IMR-90 (cell line): ENCODE data around the gene HOXB9. TPM values are rescaled to one million over a fixed set of nuclear protein-coding genes. Genes with fewer than 3 reads are reported as not detected.

ENCODE experiments used
- ATAC-seq: fragments of 200-7000 bp; cut with Tn5 transposase; 2 replicates; pipeline ENCODE4 v1.9.1; 2020; ENCODE audit warnings: low read depth, mild to moderate bottlenecking, moderate library complexity
- BruUV-seq: library from RNA; stranded (reverse); fragments of 400-500 nt; replicated peaks from 2 replicates; lab custom pipeline; 2021; lab: Mats Ljungman, UMichigan
- CTCF ChIA-PET: fragments of 300-600 bp; formaldehyde crosslinking; extraction: SDS; loops from one replicate; lab custom pipeline; 2021; ENCODE audit warnings: antibody characterized with exemption; lab: Yijun Ruan, JAX
- POLR2A ChIA-PET: fragments of 300-600 bp; sonication (Branson Sonifier 250); formaldehyde crosslinking; loops from one replicate; lab custom pipeline; 2022; ENCODE audit warnings: antibody characterized with exemption; ENCODE audit not compliant: unreplicated experiment; lab: Charles Lee
- DNase-seq: peaks from one replicate; pipeline ENCODE4 v3.0.0; 2013
- H2AFZ ChIP-seq: replicated peaks from 2 replicates; pipeline ENCODE3; 2013; ENCODE audit warnings: low read length, mild to moderate bottlenecking; ENCODE audit not compliant: poor library complexity
- H2AK5ac ChIP-seq: 2 replicates; pipeline ENCODE4 v1.6.1; 2013; ENCODE audit warnings: low read depth, low read length, inconsistent platforms
- H2AK9ac ChIP-seq: replicated peaks from 2 replicates; pipeline ENCODE3; 2013; ENCODE audit warnings: mild to moderate bottlenecking, low read depth, low read length, moderate library complexity; ENCODE audit not compliant: poor library complexity
- H2BK120ac ChIP-seq: 2 replicates; pipeline ENCODE4 v1.6.1; 2013; ENCODE audit warnings: low read depth, low read length, inconsistent platforms
- H2BK15ac ChIP-seq: 3 replicates; pipeline ENCODE4 v1.6.1; 2013; ENCODE audit warnings: low read depth, low read length, inconsistent platforms
- H2BK20ac ChIP-seq: 2 replicates; pipeline ENCODE4 v1.6.1; 2013; ENCODE audit warnings: low read depth, mild to moderate bottlenecking, inconsistent platforms, low read length, moderate library complexity
- H2BK5ac ChIP-seq: 2 replicates; pipeline ENCODE4 v1.6.1; 2013; ENCODE audit warnings: mild to moderate bottlenecking, low read depth, low read length, inconsistent platforms; ENCODE audit not compliant: poor library complexity, severe bottlenecking
- H3K14ac ChIP-seq: replicated peaks from 2 replicates; pipeline ENCODE4 v1.6.1; 2013; ENCODE audit warnings: low read depth, low read length, inconsistent platforms
- H3K18ac ChIP-seq: 2 replicates; pipeline ENCODE4 v1.6.1; 2013; ENCODE audit warnings: low read depth, low read length, control low read depth
- H3K23ac ChIP-seq: 2 replicates; pipeline ENCODE4 v1.6.1; 2013; ENCODE audit warnings: low read depth, low read length, inconsistent platforms
- H3K27ac ChIP-seq: 2 replicates; pipeline ENCODE4 v1.5.1; 2013; ENCODE audit warnings: mild to moderate bottlenecking, control low read depth, low read length; ENCODE audit not compliant: insufficient read depth
- H3K27me3 ChIP-seq: 2 replicates; pipeline ENCODE4 v1.6.1; 2013; ENCODE audit warnings: low read length; ENCODE audit not compliant: control insufficient read depth, insufficient read depth
- H3K36me3 ChIP-seq: 2 replicates; pipeline ENCODE4 v1.6.1; 2013; ENCODE audit warnings: low read length, mixed read lengths; ENCODE audit not compliant: control insufficient read depth, insufficient read depth
- H3K4ac ChIP-seq: 2 replicates; pipeline ENCODE4 v1.6.1; 2013; ENCODE audit warnings: low read depth, low read length, inconsistent platforms
- H3K4me1 ChIP-seq: 2 replicates; pipeline ENCODE4 v1.6.1; 2013; ENCODE audit warnings: low read length, mixed read lengths; ENCODE audit not compliant: control insufficient read depth, insufficient read depth
- H3K4me2 ChIP-seq: 2 replicates; pipeline ENCODE4 v1.6.1; 2013; ENCODE audit warnings: low read depth, mild to moderate bottlenecking, control low read depth, low read length, moderate library complexity
- H3K4me3 ChIP-seq: 2 replicates; pipeline ENCODE4 v1.5.1; 2013; ENCODE audit warnings: low read depth, mild to moderate bottlenecking, control low read depth, low read length, moderate library complexity; ENCODE audit not compliant: insufficient read depth
- H3K56ac ChIP-seq: 2 replicates; pipeline ENCODE4 v1.6.1; 2013; ENCODE audit warnings: low read length, inconsistent platforms; ENCODE audit not compliant: insufficient read depth; ENCODE audit errors: extremely low read depth
- H3K79me1 ChIP-seq, 2 experiments: 2 replicates each; pipeline ENCODE4 v1.6.1; 2013; ENCODE audit warnings: low read length in 2 of 2, inconsistent platforms in 1 of 2, low read depth in 1 of 2
- H3K9ac ChIP-seq: 2 replicates; pipeline ENCODE4 v1.6.1; 2013; ENCODE audit warnings: low read depth, low read length, control low read depth
- H3K9me1 ChIP-seq: 2 replicates; pipeline ENCODE4 v1.6.1; 2013; ENCODE audit warnings: low read length, inconsistent platforms; ENCODE audit not compliant: insufficient read depth
- H3K9me3 ChIP-seq: 2 replicates; pipeline ENCODE4 v1.6.1; 2013; ENCODE audit warnings: low read length; ENCODE audit not compliant: control insufficient read depth, insufficient read depth
- H4K20me1 ChIP-seq: 2 replicates; pipeline ENCODE4 v1.6.1; 2013; ENCODE audit warnings: low read length, inconsistent platforms; ENCODE audit not compliant: insufficient read depth
- H4K5ac ChIP-seq: 2 replicates; pipeline ENCODE4 v1.6.1; 2013; ENCODE audit warnings: mild to moderate bottlenecking, low read depth, low read length, control low read depth
- H4K8ac ChIP-seq, 2 experiments: 2 replicates each; pipeline ENCODE4 v1.6.1; 2013; ENCODE audit warnings: low read depth in 2 of 2, low read length in 2 of 2, control low read depth in 1 of 2, inconsistent platforms in 1 of 2
- H4K91ac ChIP-seq: 2 replicates; pipeline ENCODE4 v1.6.1; 2013; ENCODE audit warnings: low read depth, low read length, inconsistent platforms; ENCODE audit not compliant: insufficient read depth
- CHD1 ChIP-seq: IDR thresholded peaks from 2 replicates; pipeline ENCODE4 v1.6.1; 2012; ENCODE audit warnings: low read depth, low read length, improper control_type of control experiment
- FOS ChIP-seq: fragments of 150-350 bp; IDR thresholded peaks from 2 replicates; pipeline ENCODE4 v1.6.1; 2016; ENCODE audit warnings: low read depth, low read length
- NFE2L2 ChIP-seq: fragments of 150-350 bp; IDR thresholded peaks from 2 replicates; pipeline ENCODE4 v1.6.1; 2016; ENCODE audit warnings: low read depth, mild to moderate bottlenecking, low read length
- POLR2A ChIP-seq: IDR thresholded peaks from 2 replicates; pipeline ENCODE4 v1.6.1; 2012; ENCODE audit warnings: mild to moderate bottlenecking, low read depth, low read length
- RAD21 ChIP-seq: IDR thresholded peaks from 2 replicates; pipeline ENCODE4 v1.6.1; 2012; ENCODE audit warnings: low read length, improper control_type of control experiment
- RCOR1 ChIP-seq: IDR thresholded peaks from 2 replicates; pipeline ENCODE4 v1.6.1; 2012; ENCODE audit warnings: mild to moderate bottlenecking, low read length, improper control_type of control experiment; ENCODE audit not compliant: insufficient replicate concordance
- WGBS, 2 experiments: methylation state at CpG; one replicate each; pipeline versions ENCODE4 v1.1.5 to v1.1.7; 2013; ENCODE audit warnings: missing lambda C conversion rate in 2 of 2; ENCODE audit not compliant: insufficient read length in 1 of 2; ENCODE audit errors: extremely low coverage in 2 of 2; 5-methylcytosine and 5-hydroxymethylcytosine counted together
- dilution Hi-C: fragments of 300-500 bp; cut with HindIII; formaldehyde crosslinking; loops from one replicate; pipeline ENCODE4 v1.14.3; 2018; ENCODE audit warnings: low sequenced_read_pairs; ENCODE audit not compliant: unreplicated experiment
- in situ Hi-C: fragments of 300-500 bp; cut with MboI; formaldehyde crosslinking; loops from 3 replicates; pipeline ENCODE4 v1.14.3; 2019; ENCODE audit warnings: low sequenced_read_pairs, inconsistent platforms, mixed read lengths
- intact Hi-C: fragments of 100-400 bp; cut with micrococcal nuclease; formaldehyde crosslinking; loops from 2 replicates; pipeline ENCODE4 v1.10.0; 2022
- polyA plus RNA-seq, 3 experiments: library from polyadenylated mRNA; depleted of rRNA; stranded (reverse); fragments of >200 nt; gene quantifications; 2 replicates each; pipeline ENCODE4 v1.2.3, GENCODE V29; 2012; ENCODE audit warnings: low replicate concordance in 1 of 3
- total RNA-seq: library from RNA; depleted of rRNA; stranded (reverse); fragments of >200 nt; gene quantifications from 2 replicates; pipeline ENCODE4 v1.2.3, GENCODE V29; 2012
- TF ChIP-seq, protein P1 (sequence below): fragments of 150-350 bp; IDR thresholded peaks from 2 replicates; pipeline ENCODE4 v1.6.1; 2016; ENCODE audit warnings: low read depth, mild to moderate bottlenecking, low read length, moderate library complexity, borderline replicate concordance

HOXB9 gene
- total and polyA plus RNA-seq, 2 of the 4 experiments (the other 2 are of a cell fraction) = 0.05 TPM; not detected in 1

DNA sequence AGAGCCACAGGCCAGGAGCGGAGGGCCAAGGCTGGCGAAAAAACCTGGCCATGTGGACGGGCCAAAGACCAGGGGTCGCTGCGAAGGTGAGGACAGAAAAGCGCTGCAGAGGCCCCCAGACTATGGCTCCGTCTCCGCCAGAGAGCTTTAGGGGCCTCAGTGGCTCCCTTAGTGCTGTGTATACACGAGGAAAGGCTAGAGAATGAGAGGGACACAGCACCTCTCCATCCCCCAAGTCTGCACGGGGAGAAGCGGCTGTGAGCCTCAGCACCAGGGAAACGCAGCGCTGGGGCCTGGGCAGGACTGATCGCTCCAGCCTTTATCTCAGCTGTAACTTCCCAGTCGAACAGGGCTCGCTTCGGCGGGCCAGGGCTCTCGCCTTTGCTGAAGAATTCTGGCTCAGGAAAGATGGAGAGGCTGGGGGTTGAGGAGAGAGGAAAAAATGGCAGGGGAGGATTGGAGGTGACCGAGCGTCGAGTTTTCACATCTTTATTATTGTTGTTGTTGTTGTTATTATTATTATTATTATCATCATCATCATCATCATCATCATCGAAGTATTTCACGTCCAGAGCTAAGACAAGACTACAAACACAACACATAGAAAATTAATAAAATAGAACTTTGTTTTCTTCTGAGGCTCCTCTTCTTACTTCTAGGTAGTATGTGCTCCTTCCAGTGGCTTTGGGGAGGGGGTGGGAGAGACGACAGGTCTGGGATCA, 30.7 kb downstream of the HOXB9 start:
- H3K18ac ChIP-seq = peak overlapping the region; percentile 73
- DNase-seq (peak; percentile 53), ATAC-seq (no peak)
- dilution Hi-C loops (no loop called here), in situ Hi-C loops (loop anchor here (5.0 to 10.0 kb wide), 2 partner anchors 258 to 571 kb away; no protein-coding TSS in a partner anchor), intact Hi-C loops (no loop called here)
- peak overlapping the region; percentile 96; the same call in 1 of the 2 replicates for H3K56ac ChIP-seq
- H3K27ac ChIP-seq = peak overlapping the region; percentile 99
- peak overlapping the region; percentile 98 for H3K23ac ChIP-seq
- TF ChIP-seq NFE2L2 = no peak
- TF ChIP-seq RCOR1 = no peak
- TF ChIP-seq CHD1 = no peak
- TF ChIP-seq, protein P1, sequence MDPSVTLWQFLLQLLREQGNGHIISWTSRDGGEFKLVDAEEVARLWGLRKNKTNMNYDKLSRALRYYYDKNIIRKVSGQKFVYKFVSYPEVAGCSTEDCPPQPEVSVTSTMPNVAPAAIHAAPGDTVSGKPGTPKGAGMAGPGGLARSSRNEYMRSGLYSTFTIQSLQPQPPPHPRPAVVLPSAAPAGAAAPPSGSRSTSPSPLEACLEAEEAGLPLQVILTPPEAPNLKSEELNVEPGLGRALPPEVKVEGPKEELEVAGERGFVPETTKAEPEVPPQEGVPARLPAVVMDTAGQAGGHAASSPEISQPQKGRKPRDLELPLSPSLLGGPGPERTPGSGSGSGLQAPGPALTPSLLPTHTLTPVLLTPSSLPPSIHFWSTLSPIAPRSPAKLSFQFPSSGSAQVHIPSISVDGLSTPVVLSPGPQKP = no peak
- TF ChIP-seq FOS = no peak
- no peak for TF ChIP-seq POLR2A
- TF ChIP-seq RAD21 = no peak
- peak overlapping the region; percentile 93 for H4K91ac ChIP-seq
- H2AK5ac ChIP-seq = peak overlapping the region; percentile 64
- ChIA-PET POLR2A (interaction anchor here (0.7 to 0.9 kb wide), 2 partner anchors 54 to 267 kb away, joined by 3 to 12 read pairs; no protein-coding TSS in a partner anchor), CTCF (interaction anchor here (0.5 kb wide), 1 partner anchor 15 kb away, joined by 4 read pairs; no protein-coding TSS in a partner anchor)
- H2BK20ac ChIP-seq = peak overlapping the region; percentile 47
- peak overlapping the region; percentile 78 for H4K5ac ChIP-seq
- peak overlapping the region; percentile 96 for H2AK9ac ChIP-seq
- H2BK5ac ChIP-seq = peak overlapping the region; percentile 95
- no peaks in the 10 kb centered on the region for H3K9me3 ChIP-seq
- peaks cover 17 to 22% of the 10 kb centered on the region in 2 experiments; a peak in 3 of 4 replicates for H3K79me1 ChIP-seq
- H3K9ac ChIP-seq = peak overlapping the region; percentile 99
- no TSS peak for BruUV-seq
- peak overlapping the region; percentile 95 for H3K4me2 ChIP-seq
- H4K20me1 ChIP-seq = peaks cover 7% of the 10 kb centered on the region; the same call in 1 of the 2 replicates
- peak overlapping the region; percentile 82; the same call in 1 of the 3 replicates for H2BK15ac ChIP-seq
- peak overlapping the region; percentile 78 for H3K4me3 ChIP-seq
- 0 out of 2 replicates have a peak, but pooled peaks cover 3% of the 10 kb centered on the region for H3K9me1 ChIP-seq
- peaks cover 12% of the 10 kb centered on the region for H3K4me1 ChIP-seq
- H4K8ac ChIP-seq = peak overlapping the region; percentile 88 to 90
- peak overlapping the region; percentile 71 for H2AFZ ChIP-seq
- peak overlapping the region; percentile 97 for H3K14ac ChIP-seq
- 5% methylated on average over 7 of the region's 25 CpGs; no CpG with 5 or more reads in 1 of the 2 experiments for WGBS, 2 experiments
- H2BK120ac ChIP-seq = peak overlapping the region; percentile 79
- no peaks in the 10 kb centered on the region for H3K27me3 ChIP-seq
- peaks cover 14% of the 10 kb centered on the region; the same call in 1 of the 2 replicates for H3K36me3 ChIP-seq
- H3K4ac ChIP-seq = peak overlapping the region; percentile 98
